ENCODE measurements around the gene TBC1D25.

The TBC1D25 gene

GRCh38 chrX:48590203-48591103, 50.9 kb downstream of the TBC1D25 start:
- no peak for TF ChIP-seq FOXM1 (IDR thresholded peaks at IDR 0.05; ENCODE audit: borderline replicate concordance, low read depth)
- TF ChIP-seq TAF1 (IDR thresholded peaks at IDR 0.05; ENCODE audit: low read depth): no peak
- TF ChIP-seq TCF12 (IDR thresholded peaks at IDR 0.05; ENCODE audit: low read depth): no peak
- no peak for TF ChIP-seq CEBPB (IDR thresholded peaks at IDR 0.05)
- no peak for TF ChIP-seq YY1 (IDR thresholded peaks at IDR 0.05; ENCODE audit: low read depth)
- no peak for TF ChIP-seq TEAD4 (IDR thresholded peaks at IDR 0.05)
- no peak for TF ChIP-seq EGR1 (IDR thresholded peaks at IDR 0.05)
- TF ChIP-seq NFIC (IDR thresholded peaks at IDR 0.05): no peak
- TF ChIP-seq EP300 (IDR thresholded peaks at IDR 0.05; ENCODE audit: borderline replicate concordance): no peak
- no peak for TF ChIP-seq ZBTB7A (IDR thresholded peaks at IDR 0.05; ENCODE audit: low read depth)

GRCh38 chrX:48591255-48591791, 51.8 kb downstream of the TBC1D25 start:
- TF ChIP-seq EGR1 (IDR thresholded peaks at IDR 0.05): no peak
- TF ChIP-seq TCF12 (IDR thresholded peaks at IDR 0.05; ENCODE audit: low read depth): no peak

GRCh38 chrX:48592971-48593370, 53.5 kb downstream of the TBC1D25 start:
- TF ChIP-seq TEAD4 (IDR thresholded peaks at IDR 0.05) (no peak), EP300 (IDR thresholded peaks at IDR 0.05; ENCODE audit: borderline replicate concordance) (no peak), YY1 (IDR thresholded peaks at IDR 0.05; ENCODE audit: low read depth) (no peak), FOXM1 (IDR thresholded peaks at IDR 0.05; ENCODE audit: borderline replicate concordance, low read depth) (no peak), REST (IDR thresholded peaks at IDR 0.05; ENCODE audit: low read depth) (no peak), CEBPB (IDR thresholded peaks at IDR 0.05) (no peak), NFIC (IDR thresholded peaks at IDR 0.05) (no peak), TCF12 (IDR thresholded peaks at IDR 0.05; ENCODE audit: low read depth) (no peak), TAF1 (IDR thresholded peaks at IDR 0.05; ENCODE audit: low read depth) (no peak), EGR1 (IDR thresholded peaks at IDR 0.05) (no peak), MAX (IDR thresholded peaks at IDR 0.05) (no peak), RAD21 (IDR thresholded peaks at IDR 0.05; ENCODE audit: low read depth) (no peak), CREB1 (IDR thresholded peaks at IDR 0.05; ENCODE audit: low read depth) (no peak), ZBTB7A (IDR thresholded peaks at IDR 0.05; ENCODE audit: low read depth) (no peak), USF1 (IDR thresholded peaks at IDR 0.05) (no peak)

- no peak for TF ChIP-seq TCF12 (IDR thresholded peaks at IDR 0.05; ENCODE audit: low read depth)
Observed at GRCh38 chrX:48595929-48596328, 56.4 kb downstream of the TBC1D25 start.

- TF ChIP-seq EGR1 (IDR thresholded peaks at IDR 0.05) (peak; percentile 79), REST (IDR thresholded peaks at IDR 0.05; ENCODE audit: low read depth) (no peak), TAF1 (IDR thresholded peaks at IDR 0.05; ENCODE audit: low read depth) (peak; percentile 47; the same call in 1 of the 2 replicates), TEAD4 (IDR thresholded peaks at IDR 0.05) (peak; percentile 20; the same call in 1 of the 2 replicates), YY1 (IDR thresholded peaks at IDR 0.05; ENCODE audit: low read depth) (peak; percentile 96), MAX (IDR thresholded peaks at IDR 0.05) (peak; percentile 58; the same call in 1 of the 2 replicates), TCF12 (IDR thresholded peaks at IDR 0.05; ENCODE audit: low read depth) (0 out of 2 replicates have a peak, but pooled peaks have one; percentile 13), NFIC (IDR thresholded peaks at IDR 0.05) (0 out of 2 replicates have a peak, but pooled peaks have one; percentile 26), RAD21 (IDR thresholded peaks at IDR 0.05; ENCODE audit: low read depth) (no peak), CREB1 (IDR thresholded peaks at IDR 0.05; ENCODE audit: low read depth) (0 out of 2 replicates have a peak, but pooled peaks have one; percentile 8), EP300 (IDR thresholded peaks at IDR 0.05; ENCODE audit: borderline replicate concordance) (no peak), FOXM1 (IDR thresholded peaks at IDR 0.05; ENCODE audit: borderline replicate concordance, low read depth) (no peak), ZBTB7A (IDR thresholded peaks at IDR 0.05; ENCODE audit: low read depth) (no peak), CEBPB (IDR thresholded peaks at IDR 0.05) (no peak), USF1 (IDR thresholded peaks at IDR 0.05) (no peak)
Observed at GRCh38 chrX:48597353-48598264, 58.1 kb downstream of the TBC1D25 start, which contains the start of gene WDR13. Gene WDR13, plus strand, starts transcription at chrX:48597492. Its CDS starts 505 bp downstream, at chrX:48597997.
